ENCODE data around the gene P2RY14. TPM values are rescaled to one million over a fixed set of nuclear protein-coding genes. Genes with fewer than 3 reads are reported as not detected.

The P2RY14 gene
- total RNA-seq, 1 experiment from 2014 or later: not detected

DNA sequence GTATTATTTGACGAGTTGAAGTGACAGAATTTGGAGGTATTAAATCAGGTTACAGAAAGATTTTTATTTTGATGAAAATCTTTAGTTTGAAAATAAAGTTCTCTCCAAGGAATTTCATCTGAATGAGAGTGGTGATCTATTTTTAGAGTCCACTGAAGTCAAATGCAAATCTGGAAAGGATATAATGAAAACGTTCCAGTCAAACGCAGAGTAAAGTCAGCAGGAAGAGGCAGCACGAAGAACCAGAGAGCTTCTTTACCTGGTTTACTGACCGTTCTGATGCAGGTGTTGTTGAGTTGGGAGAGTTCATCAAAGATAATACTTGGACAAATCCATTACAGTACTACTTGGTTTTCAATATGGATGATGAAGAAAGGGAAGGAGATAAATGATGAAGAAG is 8.7 kb downstream of the P2RY14 start:
- Mint-ChIP-seq H3K9me3 (no peaks in the 10 kb centered on the region), H3K4me1 (peaks cover 33% of the 10 kb centered on the region), H3K36me3 (0 out of 2 replicates have a peak, but pooled peaks cover 2% of the 10 kb centered on the region), H3K27ac (no peak overlapping the region), H3K4me3 (no peak overlapping the region), H3K27me3 (ENCODE audit: low read depth) (no peaks in the 10 kb centered on the region)
- ATAC-seq (no peak), DNase-seq (ENCODE audit: low spot score) (no peak)
- CTCF ChIA-PET: interaction anchor here (0.9 kb wide), 1 partner anchor 39 kb away, joined by 6 read pairs; no protein-coding TSS in a partner anchor
- POLR2A ChIA-PET: no interaction called here
- no peak for TF ChIP-seq FOXP1 (CRISPR knock-in tag; IDR thresholded peaks at IDR 0.05; ENCODE audit: borderline replicate concordance)
- TF ChIP-seq, protein P1, sequence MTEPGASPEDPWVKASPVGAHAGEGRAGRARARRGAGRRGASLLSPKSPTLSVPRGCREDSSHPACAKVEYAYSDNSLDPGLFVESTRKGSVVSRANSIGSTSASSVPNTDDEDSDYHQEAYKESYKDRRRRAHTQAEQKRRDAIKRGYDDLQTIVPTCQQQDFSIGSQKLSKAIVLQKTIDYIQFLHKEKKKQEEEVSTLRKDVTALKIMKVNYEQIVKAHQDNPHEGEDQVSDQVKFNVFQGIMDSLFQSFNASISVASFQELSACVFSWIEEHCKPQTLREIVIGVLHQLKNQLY (CRISPR knock-in tag; IDR thresholded peaks at IDR 0.05): no peak
- no peak for TF ChIP-seq CREM (CRISPR knock-in tag; IDR thresholded peaks at IDR 0.05)
- no peak for TF ChIP-seq MYBL2 (CRISPR knock-in tag; IDR thresholded peaks at IDR 0.05)
- TF ChIP-seq, protein P2, sequence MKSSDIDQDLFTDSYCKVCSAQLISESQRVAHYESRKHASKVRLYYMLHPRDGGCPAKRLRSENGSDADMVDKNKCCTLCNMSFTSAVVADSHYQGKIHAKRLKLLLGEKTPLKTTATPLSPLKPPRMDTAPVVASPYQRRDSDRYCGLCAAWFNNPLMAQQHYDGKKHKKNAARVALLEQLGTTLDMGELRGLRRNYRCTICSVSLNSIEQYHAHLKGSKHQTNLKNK (CRISPR knock-in tag; IDR thresholded peaks at IDR 0.05): no peak
- no peak for TF ChIP-seq ATF1 (CRISPR knock-in tag; IDR thresholded peaks at IDR 0.05)
- no peak for TF ChIP-seq FOXK1 (CRISPR knock-in tag; IDR thresholded peaks at IDR 0.05)
- TF ChIP-seq TEAD1 (CRISPR knock-in tag; IDR thresholded peaks at IDR 0.05): no peak
- no peak for TF ChIP-seq IRF2 (CRISPR knock-in tag; IDR thresholded peaks at IDR 0.05; ENCODE audit: borderline replicate concordance, low read depth)

DNA sequence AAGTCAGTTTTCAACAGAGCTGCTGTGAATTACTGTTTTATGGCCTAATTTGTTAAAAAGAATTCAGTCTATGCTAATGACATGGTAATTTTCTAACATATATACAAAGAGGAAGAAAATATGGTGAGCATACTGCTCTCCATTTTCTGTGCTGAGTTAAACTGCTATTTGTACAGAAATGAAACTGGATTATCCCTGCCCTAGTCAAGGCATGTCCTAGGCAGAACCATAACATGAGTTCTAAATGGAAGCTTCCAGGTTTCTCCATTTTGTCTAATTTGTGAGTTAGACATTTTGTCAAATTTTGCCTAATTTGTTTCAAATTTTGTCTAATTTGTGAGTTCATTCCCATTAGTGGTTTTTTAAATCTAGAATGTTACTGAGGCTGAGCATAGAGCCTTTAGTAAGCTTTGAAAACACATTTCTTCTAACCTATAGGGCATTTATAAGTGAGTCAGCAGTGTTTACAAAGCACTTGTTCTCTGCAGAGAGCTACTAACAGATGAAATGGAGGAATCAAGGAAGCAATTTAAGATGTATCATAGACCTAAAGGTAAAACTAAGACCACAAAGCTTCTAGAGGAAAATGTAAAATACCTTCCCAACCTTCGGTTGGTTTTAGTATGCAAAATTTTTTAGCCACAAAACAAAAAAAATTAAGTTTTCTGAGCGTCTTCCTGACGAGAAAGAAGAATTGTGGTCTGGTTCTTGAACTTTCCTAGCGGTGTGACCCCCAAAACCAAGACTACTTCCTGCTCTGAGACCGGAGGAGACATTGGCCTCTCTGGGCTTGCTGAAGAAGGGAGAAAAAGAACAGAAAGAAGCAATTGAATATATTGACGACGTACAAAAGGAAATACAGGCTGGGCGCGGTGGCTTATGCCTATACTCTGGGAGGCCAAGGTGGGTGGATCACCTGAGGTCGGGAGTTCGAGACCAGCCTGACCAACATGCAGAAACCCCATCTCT is 9.8 kb downstream of the P2RY14 start:
- ATAC-seq (no peak), DNase-seq (ENCODE audit: low spot score) (no peak)
- Mint-ChIP-seq H3K36me3 (0 out of 2 replicates have a peak, but pooled peaks cover 2% of the 10 kb centered on the region), H3K9me3 (no peaks in the 10 kb centered on the region), H3K27ac (peak overlapping the region; percentile 70; the same call in 1 of the 2 replicates), H3K4me3 (no peak overlapping the region), H3K27me3 (ENCODE audit: low read depth) (no peaks in the 10 kb centered on the region), H3K4me1 (peaks cover 33% of the 10 kb centered on the region)
- ChIA-PET POLR2A (no interaction called here), CTCF (no interaction called here)
- TF ChIP-seq, protein P3, sequence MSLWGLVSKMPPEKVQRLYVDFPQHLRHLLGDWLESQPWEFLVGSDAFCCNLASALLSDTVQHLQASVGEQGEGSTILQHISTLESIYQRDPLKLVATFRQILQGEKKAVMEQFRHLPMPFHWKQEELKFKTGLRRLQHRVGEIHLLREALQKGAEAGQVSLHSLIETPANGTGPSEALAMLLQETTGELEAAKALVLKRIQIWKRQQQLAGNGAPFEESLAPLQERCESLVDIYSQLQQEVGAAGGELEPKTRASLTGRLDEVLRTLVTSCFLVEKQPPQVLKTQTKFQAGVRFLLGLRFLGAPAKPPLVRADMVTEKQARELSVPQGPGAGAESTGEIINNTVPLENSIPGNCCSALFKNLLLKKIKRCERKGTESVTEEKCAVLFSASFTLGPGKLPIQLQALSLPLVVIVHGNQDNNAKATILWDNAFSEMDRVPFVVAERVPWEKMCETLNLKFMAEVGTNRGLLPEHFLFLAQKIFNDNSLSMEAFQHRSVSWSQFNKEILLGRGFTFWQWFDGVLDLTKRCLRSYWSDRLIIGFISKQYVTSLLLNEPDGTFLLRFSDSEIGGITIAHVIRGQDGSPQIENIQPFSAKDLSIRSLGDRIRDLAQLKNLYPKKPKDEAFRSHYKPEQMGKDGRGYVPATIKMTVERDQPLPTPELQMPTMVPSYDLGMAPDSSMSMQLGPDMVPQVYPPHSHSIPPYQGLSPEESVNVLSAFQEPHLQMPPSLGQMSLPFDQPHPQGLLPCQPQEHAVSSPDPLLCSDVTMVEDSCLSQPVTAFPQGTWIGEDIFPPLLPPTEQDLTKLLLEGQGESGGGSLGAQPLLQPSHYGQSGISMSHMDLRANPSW (CRISPR knock-in tag; conservative IDR thresholded peaks at IDR 0.05; ENCODE audit: low read depth): no peak
- no peak for TF ChIP-seq GRHL2 (CRISPR knock-in tag; IDR thresholded peaks at IDR 0.05; ENCODE audit: insufficient replicate concordance, severe bottlenecking)
- TF ChIP-seq, protein P4, sequence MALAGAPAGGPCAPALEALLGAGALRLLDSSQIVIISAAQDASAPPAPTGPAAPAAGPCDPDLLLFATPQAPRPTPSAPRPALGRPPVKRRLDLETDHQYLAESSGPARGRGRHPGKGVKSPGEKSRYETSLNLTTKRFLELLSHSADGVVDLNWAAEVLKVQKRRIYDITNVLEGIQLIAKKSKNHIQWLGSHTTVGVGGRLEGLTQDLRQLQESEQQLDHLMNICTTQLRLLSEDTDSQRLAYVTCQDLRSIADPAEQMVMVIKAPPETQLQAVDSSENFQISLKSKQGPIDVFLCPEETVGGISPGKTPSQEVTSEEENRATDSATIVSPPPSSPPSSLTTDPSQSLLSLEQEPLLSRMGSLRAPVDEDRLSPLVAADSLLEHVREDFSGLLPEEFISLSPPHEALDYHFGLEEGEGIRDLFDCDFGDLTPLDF (CRISPR knock-in tag; IDR thresholded peaks at IDR 0.05): no peak
- no peak for TF ChIP-seq RORB (CRISPR knock-in tag; IDR thresholded peaks at IDR 0.05)

DNA sequence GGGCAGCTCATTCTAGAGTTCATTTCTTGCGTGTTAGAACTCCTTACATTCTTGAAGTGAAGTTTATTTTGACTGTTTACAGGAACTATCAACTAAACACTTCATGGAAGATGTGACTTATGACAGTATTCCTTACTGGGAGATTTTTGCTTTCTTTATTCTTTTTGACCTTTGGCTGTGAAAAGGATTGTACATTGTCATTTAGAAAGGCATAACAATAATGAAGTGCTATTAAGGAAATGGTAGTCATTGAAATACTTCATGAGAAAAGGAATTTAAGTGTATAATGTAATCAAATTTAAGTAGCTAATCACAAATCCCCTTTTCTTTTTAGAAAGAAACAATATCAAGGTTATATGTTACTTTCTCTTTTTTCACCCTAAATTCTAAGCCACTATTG is 11.3 kb downstream of the P2RY14 start:
- Mint-ChIP-seq H3K36me3 (0 out of 2 replicates have a peak, but pooled peaks cover 2% of the 10 kb centered on the region), H3K4me1 (peaks cover 33% of the 10 kb centered on the region), H3K27me3 (ENCODE audit: low read depth) (no peaks in the 10 kb centered on the region), H3K9me3 (no peaks in the 10 kb centered on the region), H3K4me3 (no peak overlapping the region), H3K27ac (peak overlapping the region; percentile 50; the same call in 1 of the 2 replicates)
- DNase-seq (ENCODE audit: low spot score) (no peak), ATAC-seq (no peak)
- TF ChIP-seq MYBL2 (CRISPR knock-in tag; IDR thresholded peaks at IDR 0.05) (no peak), ZNF121 (CRISPR knock-in tag; IDR thresholded peaks at IDR 0.05) (no peak), TEAD4 (CRISPR knock-in tag; IDR thresholded peaks at IDR 0.05) (no peak), JAZF1 (CRISPR knock-in tag; IDR thresholded peaks at IDR 0.05) (no peak), KAT7 (CRISPR knock-in tag; IDR thresholded peaks at IDR 0.05; ENCODE audit: borderline replicate concordance) (no peak), FOXP1 (CRISPR knock-in tag; IDR thresholded peaks at IDR 0.05; ENCODE audit: borderline replicate concordance) (no peak)
- TF ChIP-seq, protein P5, sequence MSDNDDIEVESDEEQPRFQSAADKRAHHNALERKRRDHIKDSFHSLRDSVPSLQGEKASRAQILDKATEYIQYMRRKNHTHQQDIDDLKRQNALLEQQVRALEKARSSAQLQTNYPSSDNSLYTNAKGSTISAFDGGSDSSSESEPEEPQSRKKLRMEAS (CRISPR knock-in tag; IDR thresholded peaks at IDR 0.05): no peak
- TF ChIP-seq, protein P6, sequence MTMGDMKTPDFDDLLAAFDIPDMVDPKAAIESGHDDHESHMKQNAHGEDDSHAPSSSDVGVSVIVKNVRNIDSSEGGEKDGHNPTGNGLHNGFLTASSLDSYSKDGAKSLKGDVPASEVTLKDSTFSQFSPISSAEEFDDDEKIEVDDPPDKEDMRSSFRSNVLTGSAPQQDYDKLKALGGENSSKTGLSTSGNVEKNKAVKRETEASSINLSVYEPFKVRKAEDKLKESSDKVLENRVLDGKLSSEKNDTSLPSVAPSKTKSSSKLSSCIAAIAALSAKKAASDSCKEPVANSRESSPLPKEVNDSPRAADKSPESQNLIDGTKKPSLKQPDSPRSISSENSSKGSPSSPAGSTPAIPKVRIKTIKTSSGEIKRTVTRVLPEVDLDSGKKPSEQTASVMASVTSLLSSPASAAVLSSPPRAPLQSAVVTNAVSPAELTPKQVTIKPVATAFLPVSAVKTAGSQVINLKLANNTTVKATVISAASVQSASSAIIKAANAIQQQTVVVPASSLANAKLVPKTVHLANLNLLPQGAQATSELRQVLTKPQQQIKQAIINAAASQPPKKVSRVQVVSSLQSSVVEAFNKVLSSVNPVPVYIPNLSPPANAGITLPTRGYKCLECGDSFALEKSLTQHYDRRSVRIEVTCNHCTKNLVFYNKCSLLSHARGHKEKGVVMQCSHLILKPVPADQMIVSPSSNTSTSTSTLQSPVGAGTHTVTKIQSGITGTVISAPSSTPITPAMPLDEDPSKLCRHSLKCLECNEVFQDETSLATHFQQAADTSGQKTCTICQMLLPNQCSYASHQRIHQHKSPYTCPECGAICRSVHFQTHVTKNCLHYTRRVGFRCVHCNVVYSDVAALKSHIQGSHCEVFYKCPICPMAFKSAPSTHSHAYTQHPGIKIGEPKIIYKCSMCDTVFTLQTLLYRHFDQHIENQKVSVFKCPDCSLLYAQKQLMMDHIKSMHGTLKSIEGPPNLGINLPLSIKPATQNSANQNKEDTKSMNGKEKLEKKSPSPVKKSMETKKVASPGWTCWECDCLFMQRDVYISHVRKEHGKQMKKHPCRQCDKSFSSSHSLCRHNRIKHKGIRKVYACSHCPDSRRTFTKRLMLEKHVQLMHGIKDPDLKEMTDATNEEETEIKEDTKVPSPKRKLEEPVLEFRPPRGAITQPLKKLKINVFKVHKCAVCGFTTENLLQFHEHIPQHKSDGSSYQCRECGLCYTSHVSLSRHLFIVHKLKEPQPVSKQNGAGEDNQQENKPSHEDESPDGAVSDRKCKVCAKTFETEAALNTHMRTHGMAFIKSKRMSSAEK (CRISPR knock-in tag; IDR thresholded peaks at IDR 0.05; ENCODE audit: borderline replicate concordance): no peak
- CTCF ChIA-PET: interaction anchor here (0.6 kb wide), 1 partner anchor 34 kb away, joined by 4 read pairs; no protein-coding TSS in a partner anchor
- POLR2A ChIA-PET: no interaction called here
